PFSK-1 (cell line): ENCODE results near the gene TCIRG1.

Source experiments
- FOXP2 ChIP-seq: optimal IDR thresholded peaks from 2 replicates; pipeline ENCODE3; 2011; ENCODE audit warnings: borderline replicate concordance, control low read depth, inconsistent platforms; ENCODE audit not compliant: insufficient read depth; ENCODE audit errors: extremely low read length, extremely low read depth
- POLR2AphosphoS5 ChIP-seq: IDR thresholded peaks from 2 replicates; pipeline ENCODE4 v1.6.1; 2012; ENCODE audit warnings: low read depth, mild to moderate bottlenecking, control low read depth, low read length, moderate library complexity
- REST ChIP-seq, 2 experiments: IDR thresholded peaks; 2 replicates each; pipeline versions ENCODE4 v1.6.1 to v1.8.0; 2011 to 2012; ENCODE audit warnings: low read depth in 2 of 2, low read length in 2 of 2, control low read depth in 1 of 2, inconsistent platforms in 1 of 2, mild to moderate bottlenecking in 1 of 2, moderate library complexity in 1 of 2; ENCODE audit not compliant: insufficient read depth in 1 of 2
- SIN3A ChIP-seq: IDR thresholded peaks from 2 replicates; pipeline ENCODE4 v1.6.1; 2012; ENCODE audit warnings: mild to moderate bottlenecking, low read length, moderate library complexity, borderline replicate concordance; ENCODE audit not compliant: insufficient read depth
- TAF1 ChIP-seq: IDR thresholded peaks from 2 replicates; pipeline ENCODE4 v1.6.1; 2012; ENCODE audit warnings: low read length, control low read depth, borderline replicate concordance; ENCODE audit not compliant: insufficient read depth

TCIRG1 gene

GRCh38 chr11:68047437-68048290, 8.8 kb downstream of the TCIRG1 start:
- TF ChIP-seq TAF1 (no peak), SIN3A (no peak), FOXP2 (no peak), POLR2AphosphoS5 (no peak), REST (IDR thresholded peaks at IDR 0.05; ENCODE audit: insufficient read depth in 1 of 2, low read depth in 2 of 2, low read length in 2 of 2) (no peak)

GRCh38 chr11:68048681-68049508, 10.1 kb downstream of the TCIRG1 start:
- TF ChIP-seq POLR2AphosphoS5 (no peak), SIN3A (no peak), TAF1 (no peak), REST (IDR thresholded peaks at IDR 0.05; ENCODE audit: insufficient read depth in 1 of 2, low read depth in 2 of 2, low read length in 2 of 2) (no peak), FOXP2 (no peak)

DNA sequence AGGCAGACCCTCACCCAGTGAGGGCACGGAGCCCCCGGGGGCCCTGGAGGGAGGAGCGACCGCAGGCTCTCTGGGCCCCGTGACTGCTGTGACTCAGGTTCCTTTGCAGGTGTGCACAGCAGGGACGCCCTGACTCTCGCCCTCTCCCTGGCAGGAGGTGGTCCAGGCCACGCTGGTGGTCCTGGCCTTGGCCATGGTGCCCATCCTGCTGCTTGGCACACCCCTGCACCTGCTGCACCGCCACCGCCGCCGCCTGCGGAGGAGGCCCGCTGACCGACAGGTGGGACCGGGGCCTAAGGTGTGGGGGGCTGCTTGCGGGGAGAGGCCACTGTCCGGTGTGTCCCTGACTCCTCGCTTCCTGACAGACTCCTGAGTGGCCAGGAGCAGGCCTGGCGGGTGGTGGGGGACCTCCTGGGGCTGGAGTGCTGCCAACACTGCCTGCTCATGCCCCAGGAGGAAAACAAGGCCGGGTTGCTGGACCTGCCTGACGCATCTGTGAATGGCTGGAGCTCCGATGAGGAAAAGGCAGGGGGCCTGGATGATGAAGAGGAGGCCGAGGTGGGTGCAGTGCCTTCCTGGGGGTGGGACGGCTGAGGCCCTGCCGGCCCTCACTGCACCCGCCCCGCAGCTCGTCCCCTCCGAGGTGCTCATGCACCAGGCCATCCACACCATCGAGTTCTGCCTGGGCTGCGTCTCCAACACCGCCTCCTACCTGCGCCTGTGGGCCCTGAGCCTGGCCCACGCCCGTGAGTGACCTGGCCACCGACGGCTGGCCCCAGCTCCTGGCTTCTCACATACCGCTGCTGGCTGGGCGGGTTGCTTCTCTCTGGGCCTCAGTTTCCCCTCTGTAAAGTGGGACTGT, 10.9 kb downstream of the TCIRG1 start:
- TF ChIP-seq SIN3A: no peak
- no peak for TF ChIP-seq POLR2AphosphoS5
- no peak for TF ChIP-seq TAF1
- no peak for TF ChIP-seq REST (IDR thresholded peaks at IDR 0.05; ENCODE audit: insufficient read depth in 1 of 2, low read depth in 2 of 2, low read length in 2 of 2)
- TF ChIP-seq FOXP2: no peak

- no peak for TF ChIP-seq SIN3A
- TF ChIP-seq TAF1: no peak
- no peak for TF ChIP-seq POLR2AphosphoS5
- TF ChIP-seq REST (IDR thresholded peaks at IDR 0.05; ENCODE audit: insufficient read depth in 1 of 2, low read depth in 2 of 2, low read length in 2 of 2): no peak
- no peak for TF ChIP-seq FOXP2
Observed at GRCh38 chr11:68050371-68050841, 11.6 kb downstream of the TCIRG1 start.
